IgD-negative memory B cell (primary cell): ENCODE measurements around the gene ARID3B. TPM values are rescaled to one million over a fixed set of nuclear protein-coding genes. Genes with fewer than 3 reads are reported as not detected.

Experiments
- H3K27ac Mint-ChIP-seq, 3 donors: one replicate each; pipeline ENCODE4 v1.8.0; 2020 to 2022; ENCODE audit warnings: mild to moderate bottlenecking in 3 of 3, mixed read lengths in 3 of 3, moderate library complexity in 1 of 3
- H3K27me3 Mint-ChIP-seq: one replicate; pipeline ENCODE4 v1.8.0; 2021; ENCODE audit warnings: mixed read lengths
- H3K36me3 Mint-ChIP-seq: one replicate; pipeline ENCODE4 v1.8.0; 2020; ENCODE audit warnings: mild to moderate bottlenecking, mixed read lengths
- H3K4me1 Mint-ChIP-seq, 3 donors: one replicate each; pipeline ENCODE4 v1.8.0; 2020 to 2022; ENCODE audit warnings: mixed read lengths in 3 of 3, mild to moderate bottlenecking in 1 of 3
- H3K4me3 Mint-ChIP-seq, 4 donors: one replicate each; pipeline ENCODE4 v1.8.0; 2020 to 2022; ENCODE audit warnings: mild to moderate bottlenecking in 4 of 4, mixed read lengths in 4 of 4, moderate library complexity in 3 of 4
- H3K9me3 Mint-ChIP-seq, 3 donors: one replicate each; pipeline ENCODE4 v1.8.0; 2020 to 2021; ENCODE audit warnings: mixed read lengths in 3 of 3, mild to moderate bottlenecking in 1 of 3
- polyA plus RNA-seq: library from polyadenylated mRNA; unstranded; fragments of 300-500 nt; fragmentation: Illumina TruSeq; gene quantifications from one replicate; pipeline ENCODE4 v1.2.3, GENCODE V29; 2021

ARID3B gene
- polyA plus RNA-seq, 1 donor from 2014 or later, result 14.4 TPM

GRCh38 chr15:74598126-74598842, 57.3 kb downstream of the ARID3B start:
- H3K36me3 Mint-ChIP-seq, result peaks cover 1% of the 10 kb centered on the region
- H3K27ac Mint-ChIP-seq, result peak overlapping the region; percentile 44 to 98 (median 94)
- H3K4me1 Mint-ChIP-seq, result peaks cover 8 to 15% (median 10%) of the 10 kb centered on the region in 3 donors
- H3K27me3 Mint-ChIP-seq, result no peaks in the 10 kb centered on the region
- H3K9me3 Mint-ChIP-seq, result no peaks in the 10 kb centered on the region
- peak overlapping the region; percentile 91 to 100 (median 100) for H3K4me3 Mint-ChIP-seq

- no peak overlapping the region for H3K27ac Mint-ChIP-seq
These were observed 58.1 kb downstream of the ARID3B start for GRCh38 chr15:74599156-74599555.

GRCh38 chr15:74603026-74603788, 62.2 kb downstream of the ARID3B start:
- no peak overlapping the region for H3K4me3 Mint-ChIP-seq
- H3K9me3 Mint-ChIP-seq, result no peaks in the 10 kb centered on the region
- H3K27me3 Mint-ChIP-seq, result no peaks in the 10 kb centered on the region
- H3K27ac Mint-ChIP-seq, result no peak overlapping the region
- H3K4me1 Mint-ChIP-seq, result peaks cover 4 to 11% (median 6%) of the 10 kb centered on the region in 3 donors
- H3K36me3 Mint-ChIP-seq, result no peaks in the 10 kb centered on the region

More at GRCh38 chr15:74599156-74599555, 58.1 kb downstream of the ARID3B start:
- H3K9me3 Mint-ChIP-seq, result no peaks in the 10 kb centered on the region
- peak overlapping the region; percentile 91 to 100 (median 100) for H3K4me3 Mint-ChIP-seq
- H3K27me3 Mint-ChIP-seq, result no peaks in the 10 kb centered on the region
- peaks cover 8 to 15% (median 10%) of the 10 kb centered on the region in 3 donors for H3K4me1 Mint-ChIP-seq
- H3K36me3 Mint-ChIP-seq, result no peaks in the 10 kb centered on the region

- H3K27ac Mint-ChIP-seq, result no peak overlapping the region
- H3K36me3 Mint-ChIP-seq, result no peaks in the 10 kb centered on the region
- no peaks in the 10 kb centered on the region for H3K27me3 Mint-ChIP-seq
- peaks cover 0 to 4% (median 0%) of the 10 kb centered on the region in 3 donors for H3K4me1 Mint-ChIP-seq
- no peaks in the 10 kb centered on the region for H3K9me3 Mint-ChIP-seq
- H3K4me3 Mint-ChIP-seq, result no peak overlapping the region
These were observed 63.0 kb downstream of the ARID3B start for GRCh38 chr15:74603789-74604705.

- no peak overlapping the region for H3K4me3 Mint-ChIP-seq
- no peak overlapping the region for H3K27ac Mint-ChIP-seq
- no peaks in the 10 kb centered on the region for H3K9me3 Mint-ChIP-seq
- peaks cover 2% of the 10 kb centered on the region for H3K27me3 Mint-ChIP-seq
- no peaks in the 10 kb centered on the region for H3K36me3 Mint-ChIP-seq
- no peaks in the 10 kb centered on the region for H3K4me1 Mint-ChIP-seq
These were observed 64.2 kb downstream of the ARID3B start for GRCh38 chr15:74604983-74605794.

GRCh38 chr15:74605795-74606150, 64.8 kb downstream of the ARID3B start:
- Mint-ChIP-seq H3K4me3 (no peak overlapping the region), H3K9me3 (no peaks in the 10 kb centered on the region), H3K27me3 (peaks cover 2% of the 10 kb centered on the region), H3K27ac (no peak overlapping the region), H3K36me3 (no peaks in the 10 kb centered on the region), H3K4me1 (no peaks in the 10 kb centered on the region)

- Mint-ChIP-seq H3K4me3 (no peak overlapping the region), H3K9me3 (no peaks in the 10 kb centered on the region), H3K36me3 (no peaks in the 10 kb centered on the region)
These were observed 67.8 kb downstream of the ARID3B start for GRCh38 chr15:74608786-74609185.

GRCh38 chr15:74609938-74610301, 68.9 kb downstream of the ARID3B start:
- peaks cover 2% of the 10 kb centered on the region for H3K27me3 Mint-ChIP-seq
- no peak overlapping the region for H3K4me3 Mint-ChIP-seq
- peaks cover 0 to 2% (median 0%) of the 10 kb centered on the region in 3 donors for H3K4me1 Mint-ChIP-seq
- H3K9me3 Mint-ChIP-seq, result no peaks in the 10 kb centered on the region
- no peak overlapping the region for H3K27ac Mint-ChIP-seq
- H3K36me3 Mint-ChIP-seq, result no peaks in the 10 kb centered on the region

More at GRCh38 chr15:74608786-74609185, 67.8 kb downstream of the ARID3B start:
- Mint-ChIP-seq H3K4me1 (no peaks in the 10 kb centered on the region), H3K27me3 (peaks cover 2% of the 10 kb centered on the region), H3K27ac (no peak overlapping the region)

- H3K9me3 Mint-ChIP-seq, result no peaks in the 10 kb centered on the region
- no peaks in the 10 kb centered on the region for H3K36me3 Mint-ChIP-seq
- H3K4me3 Mint-ChIP-seq, result no peak overlapping the region
- H3K27ac Mint-ChIP-seq, result peak overlapping the region in 1 of 3 donors; percentile 62
- H3K4me1 Mint-ChIP-seq, result peaks cover 0 to 2% (median 0%) of the 10 kb centered on the region in 3 donors
- peaks cover 2% of the 10 kb centered on the region for H3K27me3 Mint-ChIP-seq
These were observed 69.4 kb downstream of the ARID3B start for GRCh38 chr15:74610302-74610951.

- peak overlapping the region in 1 of 3 donors; percentile 62 for H3K27ac Mint-ChIP-seq
- no peaks in the 10 kb centered on the region for H3K9me3 Mint-ChIP-seq
- peaks cover 2% of the 10 kb centered on the region for H3K27me3 Mint-ChIP-seq
- no peak overlapping the region for H3K4me3 Mint-ChIP-seq
- H3K4me1 Mint-ChIP-seq, result peaks cover 0 to 2% (median 1%) of the 10 kb centered on the region in 3 donors
- H3K36me3 Mint-ChIP-seq, result no peaks in the 10 kb centered on the region
These were observed 70.3 kb downstream of the ARID3B start for GRCh38 chr15:74611341-74611740.

GRCh38 chr15:74611834-74612233, 70.8 kb downstream of the ARID3B start:
- Mint-ChIP-seq H3K27ac (no peak overlapping the region), H3K4me1 (peaks cover 4 to 6% (median 5%) of the 10 kb centered on the region in 3 donors), H3K36me3 (no peaks in the 10 kb centered on the region), H3K4me3 (no peak overlapping the region), H3K9me3 (no peaks in the 10 kb centered on the region), H3K27me3 (peaks cover 2% of the 10 kb centered on the region)

GRCh38 chr15:74612677-74613076, 71.7 kb downstream of the ARID3B start:
- Mint-ChIP-seq H3K4me1 (peaks cover 9 to 14% (median 13%) of the 10 kb centered on the region in 3 donors), H3K4me3 (peak overlapping the region in 3 of 4 donors; percentile 53 to 98 (median 71)), H3K27me3 (peaks cover 2% of the 10 kb centered on the region), H3K27ac (peak overlapping the region in 2 of 3 donors; percentile 72 to 99), H3K36me3 (no peaks in the 10 kb centered on the region), H3K9me3 (no peaks in the 10 kb centered on the region)

- H3K9me3 Mint-ChIP-seq, result no peaks in the 10 kb centered on the region
- peak overlapping the region in 2 of 3 donors; percentile 93 to 99 for H3K27ac Mint-ChIP-seq
- no peaks in the 10 kb centered on the region for H3K36me3 Mint-ChIP-seq
- peaks cover 2% of the 10 kb centered on the region for H3K27me3 Mint-ChIP-seq
- H3K4me3 Mint-ChIP-seq, result peak overlapping the region; percentile 75 to 98 (median 83)
- peaks cover 16 to 20% (median 18%) of the 10 kb centered on the region in 3 donors for H3K4me1 Mint-ChIP-seq
These were observed 72.3 kb downstream of the ARID3B start for GRCh38 chr15:74613089-74613952.
